SK-N-SH (cell line): ENCODE results near the gene CD93. TPM values are rescaled to one million over a fixed set of nuclear protein-coding genes. Genes with fewer than 3 reads are reported as not detected.
A peak's percentile ranks its signal among the peaks of the same experiment; 100 is the strongest.

Experiments
- CTCF ChIA-PET: fragments of 300-600, 350-600 bp; formaldehyde crosslinking; extraction: SDS; loops from one replicate; lab custom pipeline; 2021; lab: Yijun Ruan, JAX
- POLR2A ChIA-PET: fragments of 350-600 bp; sonication (Branson Sonifier 250); formaldehyde crosslinking; extraction: SDS; loops from one replicate; lab custom pipeline; 2020; ENCODE audit warnings: antibody characterized with exemption, inconsistent platforms; lab: Yijun Ruan, JAX
- DNase-seq: peaks from one replicate; pipeline ENCODE4 v3.0.0; 2012
- H2AFZ ChIP-seq: fragments of 200-600 bp; sonication (generic); 2 replicates; pipeline ENCODE4 v1.8.1; 2016; ENCODE audit warnings: antibody characterized with exemption, mild to moderate bottlenecking, low read depth
- H3F3A ChIP-seq: fragments of 200-600 bp; sonication (generic); replicated peaks from 2 replicates; pipeline ENCODE3; 2016; ENCODE audit warnings: antibody characterized with exemption, mild to moderate bottlenecking; ENCODE audit not compliant: insufficient read depth
- H3K27ac ChIP-seq, 2 experiments: fragments of 200-500 bp in 1 of 2; fragments of 200-600 bp in 1 of 2; sonication (Bioruptor generic) in 1 of 2; sonication (generic), shearing (Covaris generic) in 1 of 2; 2 replicates each; pipeline versions ENCODE4 v1.5.1 to v1.6.1; 2014 to 2016; ENCODE audit warnings: low read depth in 2 of 2, inconsistent platforms in 1 of 2, low read length in 1 of 2, mild to moderate bottlenecking in 1 of 2, mixed read lengths in 1 of 2
- H3K27me3 ChIP-seq: fragments of 200-600 bp; sonication (generic), shearing (Covaris generic); 2 replicates; pipeline ENCODE4 v1.6.1; 2016; ENCODE audit warnings: mixed run types; ENCODE audit not compliant: insufficient read depth
- H3K36me3 ChIP-seq, 2 experiments: fragments of 200-500 bp in 1 of 2; fragments of 200-600 bp in 1 of 2; sonication (Bioruptor generic) in 1 of 2; sonication (generic) in 1 of 2; replicated peaks in 1 of 2; 2 replicates each; pipeline versions ENCODE3 to v1.5.1; 2014 to 2016; ENCODE audit warnings: low read length in 1 of 2, mild to moderate bottlenecking in 1 of 2; ENCODE audit not compliant: insufficient read depth in 2 of 2, control insufficient read depth in 1 of 2
- H3K4me1 ChIP-seq, 2 experiments: fragments of 200-500 bp in 1 of 2; fragments of 200-600 bp in 1 of 2; sonication (Bioruptor generic) in 1 of 2; sonication (generic), shearing (Covaris generic) in 1 of 2; 2 replicates each; pipeline versions ENCODE4 v1.5.1 to v1.6.1; 2014 to 2016; ENCODE audit warnings: low read depth in 1 of 2, low read length in 1 of 2, mixed run types in 1 of 2; ENCODE audit not compliant: insufficient read depth in 2 of 2, control insufficient read depth in 1 of 2
- H3K4me2 ChIP-seq: fragments of 200-600 bp; sonication (generic), shearing (Covaris generic); 2 replicates; pipeline ENCODE4 v1.6.1; 2017; ENCODE audit warnings: mixed run types
- H3K4me3 ChIP-seq, 2 experiments: fragments of 200-500 bp in 1 of 2; fragments of 200-600 bp in 1 of 2; sonication (Bioruptor generic) in 1 of 2; sonication (generic), shearing (Covaris generic) in 1 of 2; 2 replicates each; pipeline versions ENCODE4 v1.5.1 to v1.8.1; 2014 to 2016; ENCODE audit warnings: low read depth in 2 of 2, inconsistent platforms in 1 of 2, low read length in 1 of 2, mild to moderate bottlenecking in 1 of 2, mixed read lengths in 1 of 2, moderate library complexity in 1 of 2
- H3K79me2 ChIP-seq: fragments of 200-600 bp; sonication (generic); 2 replicates; pipeline ENCODE4 v1.8.1; 2017; ENCODE audit warnings: mild to moderate bottlenecking; ENCODE audit not compliant: insufficient read depth
- H3K9ac ChIP-seq: fragments of 200-600 bp; sonication (generic); 2 replicates; pipeline ENCODE4 v1.6.1; 2017; ENCODE audit warnings: mixed run types
- H3K9me2 ChIP-seq: fragments of 200-600 bp; sonication (generic); 2 replicates; pipeline ENCODE4 v1.6.1; 2017; ENCODE audit warnings: mixed run types
- H3K9me3 ChIP-seq: fragments of 200-600 bp; sonication (generic); 2 replicates; pipeline ENCODE4 v1.6.1; 2017; ENCODE audit warnings: mixed run types, mild to moderate bottlenecking, moderate library complexity
- H4K20me1 ChIP-seq: fragments of 200-600 bp; sonication (generic); 2 replicates; pipeline ENCODE4 v1.6.1; 2017; ENCODE audit warnings: mild to moderate bottlenecking, mixed run types; ENCODE audit not compliant: insufficient read depth
- CTCF ChIP-seq: fragments of 200-600 bp; sonication (generic); IDR thresholded peaks from 2 replicates; pipeline ENCODE4 v1.6.1; 2017; ENCODE audit warnings: antibody characterized with exemption, mild to moderate bottlenecking, moderate library complexity
- ELF1 ChIP-seq: IDR thresholded peaks from 2 replicates; pipeline ENCODE4 v1.4.0; 2012
- FOXM1 ChIP-seq: IDR thresholded peaks from 2 replicates; pipeline ENCODE4 v1.4.0; 2012; ENCODE audit warnings: low read depth, mild to moderate bottlenecking
- GATA2 ChIP-seq: sonication (generic); formaldehyde crosslinking; IDR thresholded peaks from 2 replicates; pipeline ENCODE4 v1.5.0; 2020; ENCODE audit warnings: mild to moderate bottlenecking, missing genetic modification reagents
- JUND ChIP-seq: IDR thresholded peaks from 2 replicates; pipeline ENCODE4 v1.4.0; 2012
- MAX ChIP-seq: IDR thresholded peaks from 2 replicates; pipeline ENCODE4 v1.4.0; 2012; ENCODE audit warnings: low read depth
- NFIC ChIP-seq: IDR thresholded peaks from 2 replicates; pipeline ENCODE4 v1.4.0; 2012; ENCODE audit warnings: borderline replicate concordance
- NRF1 ChIP-seq: IDR thresholded peaks from 2 replicates; pipeline ENCODE4 v1.6.1; 2012; ENCODE audit warnings: low read depth, mild to moderate bottlenecking, low read length
- PBX3 ChIP-seq: IDR thresholded peaks from 2 replicates; pipeline ENCODE4; 2012
- POLR2AphosphoS5 ChIP-seq: IDR thresholded peaks from 2 replicates; pipeline ENCODE4 v1.6.1; 2012; ENCODE audit warnings: low read depth, low read length
- RAD21 ChIP-seq: IDR thresholded peaks from 2 replicates; pipeline ENCODE4 v1.6.1; 2012; ENCODE audit warnings: mild to moderate bottlenecking, low read length
- RFX5 ChIP-seq: IDR thresholded peaks from 2 replicates; pipeline ENCODE4 v1.6.1; 2012; ENCODE audit warnings: mild to moderate bottlenecking, improper control_type of control experiment, low read length
- RXRA ChIP-seq: IDR thresholded peaks from 2 replicates; pipeline ENCODE4 v1.4.0; 2012; ENCODE audit warnings: low read depth, mild to moderate bottlenecking, borderline replicate concordance
- SMC3 ChIP-seq: IDR thresholded peaks from 2 replicates; pipeline ENCODE4 v1.6.1; 2012; ENCODE audit warnings: low read depth, low read length, improper control_type of control experiment
- TEAD4 ChIP-seq: IDR thresholded peaks from 2 replicates; pipeline ENCODE4 v1.4.0; 2012; ENCODE audit warnings: mild to moderate bottlenecking, borderline replicate concordance; ENCODE audit not compliant: insufficient read depth
- USF1 ChIP-seq: IDR thresholded peaks from 2 replicates; pipeline ENCODE4 v1.4.0; 2012; ENCODE audit warnings: low read depth, borderline replicate concordance
- YY1 ChIP-seq: IDR thresholded peaks from 2 replicates; pipeline ENCODE4 v1.4.0; 2012; ENCODE audit warnings: low read depth, mild to moderate bottlenecking
- WGBS: methylation state at CpG from one replicate; pipeline ENCODE4 v1.1.6; 2017; ENCODE audit warnings: low lambda C conversion rate; 5-methylcytosine and 5-hydroxymethylcytosine counted together
- polyA plus RNA-seq, 3 experiments: library from polyadenylated mRNA; depleted of rRNA; stranded (reverse); fragments of >200 nt; gene quantifications; 2 replicates each; pipeline ENCODE4 v1.2.3, GENCODE V29; 2012

Gene CD93
- polyA plus RNA-seq, 1 of the 3 experiments (the other 2 are of a cell fraction), result 0.03 TPM

- no peaks in the 10 kb centered on the region for H3F3A ChIP-seq
- POLR2A ChIA-PET, result no interaction called here
- H4K20me1 ChIP-seq, result no peaks in the 10 kb centered on the region
- H3K9me3 ChIP-seq, result no peaks in the 10 kb centered on the region
- H3K27ac ChIP-seq, result 0 out of 4 replicates have a peak overlapping the region, but pooled peaks of 1 of the 2 experiments have one; percentile 33
- H2AFZ ChIP-seq, result no peak overlapping the region; the same call in 1 of the 2 replicates
- peak overlapping the region; percentile 26; the same call in 1 of the 2 replicates for H3K4me2 ChIP-seq
- H3K36me3 ChIP-seq, result no peaks in the 10 kb centered on the region
- peaks cover 27% of the 10 kb centered on the region; the same call in 1 of the 2 replicates for H3K27me3 ChIP-seq
- no peak for DNase-seq
- no peak overlapping the region for H3K4me3 ChIP-seq
- TF ChIP-seq CTCF (peak; percentile 63), SMC3 (no peak), JUND (no peak), FOXM1 (no peak), YY1 (no peak), RXRA (no peak)
- no peaks in the 10 kb centered on the region for H3K79me2 ChIP-seq
- CTCF ChIA-PET, result no interaction called here
- no peaks in the 10 kb centered on the region for H3K4me1 ChIP-seq
- whole genome bisulfite sequencing, result 7% methylated on average over 8 of the region's 8 CpGs
- H3K9me2 ChIP-seq, result no peaks in the 10 kb centered on the region
- H3K9ac ChIP-seq, result no peak overlapping the region
These were observed 24.2 kb downstream of the CD93 start for GRCh38 chr20:23061734-23062561.

- no peaks in the 10 kb centered on the region for H4K20me1 ChIP-seq
- no peaks in the 10 kb centered on the region for H3K79me2 ChIP-seq
- no peaks in the 10 kb centered on the region for H3F3A ChIP-seq
- H3K9me2 ChIP-seq, result no peaks in the 10 kb centered on the region
- TF ChIP-seq NRF1 (no peak), POLR2AphosphoS5 (no peak), YY1 (no peak), PBX3 (no peak), MAX (no peak), GATA2 (CRISPR knock-in tag) (no peak), TEAD4 (no peak), CTCF (no peak), USF1 (no peak), JUND (no peak), RFX5 (no peak), ELF1 (no peak), RXRA (no peak), RAD21 (no peak), NFIC (no peak)
- WGBS, result 24% methylated on average over 5 of the region's 5 CpGs
- DNase-seq, result no peak
- H3K4me2 ChIP-seq, result 0 out of 2 replicates have a peak overlapping the region, but pooled peaks have one; percentile 26
- H3K27ac ChIP-seq, result no peak overlapping the region
- ChIA-PET CTCF (no interaction called here), POLR2A (no interaction called here)
- no peak overlapping the region for H2AFZ ChIP-seq
- no peak overlapping the region for H3K4me3 ChIP-seq
- no peaks in the 10 kb centered on the region for H3K36me3 ChIP-seq
- H3K9ac ChIP-seq, result no peak overlapping the region
- peaks cover 22% of the 10 kb centered on the region; the same call in 1 of the 2 replicates for H3K27me3 ChIP-seq
- H3K9me3 ChIP-seq, result no peaks in the 10 kb centered on the region
- no peaks in the 10 kb centered on the region for H3K4me1 ChIP-seq
These were observed 24.9 kb downstream of the CD93 start for GRCh38 chr20:23061262-23061661.
